HEK293 (cell line): ENCODE results near the gene CLCNKB.

Source experiments
- CTCF ChIP-seq: fragments of 450-650 bp; formaldehyde crosslinking; IDR thresholded peaks from 2 replicates; pipeline ENCODE4 v1.5.1; 2016; ENCODE audit warnings: missing biosample characterization, missing genetic modification characterization
- IKZF3 ChIP-seq: fragments of 450-650 bp; IDR thresholded peaks from 2 replicates; pipeline ENCODE4 v1.5.0; 2018; ENCODE audit warnings: missing biosample characterization, mild to moderate bottlenecking, missing genetic modification characterization, moderate library complexity
- SETDB1 ChIP-seq: IDR thresholded peaks from one replicate; pipeline ENCODE4 v1.6.1; 2017; ENCODE audit warnings: mild to moderate bottlenecking, low read length, moderate library complexity, mixed read lengths; ENCODE audit not compliant: insufficient read length
- ZNF302 ChIP-seq: fragments of 450-650 bp; formaldehyde crosslinking; IDR thresholded peaks from 2 replicates; pipeline ENCODE4 v1.5.1; 2016; ENCODE audit warnings: missing biosample characterization, missing genetic modification characterization, low read depth
- ZNF610 ChIP-seq: fragments of 450-650 bp; formaldehyde crosslinking; IDR thresholded peaks from 2 replicates; pipeline ENCODE4 v1.5.1; 2016; ENCODE audit warnings: missing biosample characterization, missing genetic modification characterization, borderline replicate concordance

DNA sequence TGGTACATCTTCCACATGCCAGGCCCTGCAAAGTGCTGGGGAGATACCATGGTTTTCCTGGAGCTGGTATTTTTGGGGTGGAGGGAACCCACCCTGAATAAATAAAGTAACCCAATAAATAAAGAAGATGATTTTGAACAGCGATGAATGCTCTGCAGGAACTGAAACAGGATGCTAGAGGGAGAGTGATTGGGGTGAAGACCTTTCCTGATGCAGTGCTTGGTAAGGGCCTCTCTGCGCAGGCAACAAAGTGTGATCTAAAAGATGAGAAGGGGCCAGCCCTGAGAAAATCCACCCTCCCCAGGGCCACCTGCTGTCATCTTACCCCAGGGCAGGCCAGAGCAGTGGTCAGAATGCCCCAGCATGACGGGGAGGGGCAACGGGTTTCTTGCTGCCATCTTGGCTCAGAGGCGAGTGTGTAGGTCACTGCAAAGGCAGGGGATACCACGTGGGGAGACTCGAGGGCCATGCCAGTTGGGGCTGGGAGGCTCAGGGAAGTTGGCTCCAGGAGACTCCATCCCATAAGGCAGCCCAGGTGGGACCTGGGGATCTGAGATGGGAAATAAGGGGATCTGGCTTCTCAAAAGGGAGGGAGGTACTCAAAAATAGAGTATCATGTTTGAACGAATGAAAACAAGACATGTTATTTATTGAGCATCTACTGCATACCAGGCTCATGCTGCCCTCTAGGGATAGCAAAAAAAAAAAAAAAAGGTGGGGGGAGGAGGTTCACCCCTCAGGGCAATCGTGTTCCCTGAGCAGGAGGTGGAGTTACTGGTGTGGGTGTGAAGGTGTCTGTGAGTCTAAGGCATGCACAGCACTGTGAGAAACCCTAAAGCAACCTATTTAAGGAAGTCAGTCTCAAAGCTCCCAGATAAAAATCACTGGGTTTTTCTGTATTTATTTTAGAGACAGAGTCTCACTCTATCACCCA is 36.8 kb upstream of the CLCNKB start:
- TF ChIP-seq CTCF (tag by site-specific recombination), result no peak
- no peak for TF ChIP-seq SETDB1
- TF ChIP-seq ZNF302 (tag by site-specific recombination), result no peak
- TF ChIP-seq ZNF610 (tag by site-specific recombination), result no peak
- TF ChIP-seq IKZF3 (tag by site-specific recombination), result no peak
